Fibroblast of villous mesenchyme (primary cell): ENCODE results near the gene HDAC9. TPM values are rescaled to one million over a fixed set of nuclear protein-coding genes. Genes with fewer than 3 reads are reported as not detected.

Experiments used
- DNase-seq: peaks from one replicate; pipeline ENCODE4 v3.0.0-alpha.2; 2010; ENCODE audit warnings: low read depth
- H3K4me3 ChIP-seq: 2 replicates; pipeline ENCODE4 v1.5.1; 2011; ENCODE audit warnings: low read depth, mild to moderate bottlenecking, low read length
- CTCF ChIP-seq: IDR thresholded peaks from 2 replicates; pipeline ENCODE4 v1.5.1; 2012; ENCODE audit warnings: low read depth, mild to moderate bottlenecking, low read length; ENCODE audit not compliant: insufficient read depth
- total RNA-seq: library from RNA; depleted of rRNA; stranded (reverse); fragments of >200 nt; gene quantifications from 2 replicates; pipeline ENCODE4 v1.2.3, GENCODE V29; 2012

HDAC9 gene
- total RNA-seq, 1 donor = 16.8 TPM

GRCh38 chr7:18786196-18786727, 290.7 kb downstream of the HDAC9 start:
- no peak for TF ChIP-seq CTCF
- DNase-seq = no peak

GRCh38 chr7:18786796-18787195, 291.2 kb downstream of the HDAC9 start:
- no peak overlapping the region for H3K4me3 ChIP-seq
- no peak for DNase-seq
- TF ChIP-seq CTCF = no peak

More at GRCh38 chr7:18786196-18786727, 290.7 kb downstream of the HDAC9 start:
- H3K4me3 ChIP-seq = no peak overlapping the region

- no peak overlapping the region for H3K4me3 ChIP-seq
- no peak for TF ChIP-seq CTCF
- DNase-seq = no peak
These were observed 292.5 kb downstream of the HDAC9 start for GRCh38 chr7:18788026-18788425.

- no peak for TF ChIP-seq CTCF
- peak; percentile 30 for DNase-seq
- no peak overlapping the region for H3K4me3 ChIP-seq
These were observed 297.5 kb downstream of the HDAC9 start for GRCh38 chr7:18792871-18793595.

- DNase-seq = no peak
- no peak overlapping the region for H3K4me3 ChIP-seq
- no peak for TF ChIP-seq CTCF
These were observed 300.7 kb downstream of the HDAC9 start for GRCh38 chr7:18796216-18796615.

GRCh38 chr7:18798088-18798906, 302.7 kb downstream of the HDAC9 start:
- no peak for TF ChIP-seq CTCF
- no peak overlapping the region for H3K4me3 ChIP-seq
- no peak for DNase-seq
